ENCODE data around the gene PODXL2. TPM values are rescaled to one million over a fixed set of nuclear protein-coding genes. Genes with fewer than 3 reads are reported as not detected.

The PODXL2 gene
- total RNA-seq, 1 experiment from 2014 or later = 15.3 TPM

DNA sequence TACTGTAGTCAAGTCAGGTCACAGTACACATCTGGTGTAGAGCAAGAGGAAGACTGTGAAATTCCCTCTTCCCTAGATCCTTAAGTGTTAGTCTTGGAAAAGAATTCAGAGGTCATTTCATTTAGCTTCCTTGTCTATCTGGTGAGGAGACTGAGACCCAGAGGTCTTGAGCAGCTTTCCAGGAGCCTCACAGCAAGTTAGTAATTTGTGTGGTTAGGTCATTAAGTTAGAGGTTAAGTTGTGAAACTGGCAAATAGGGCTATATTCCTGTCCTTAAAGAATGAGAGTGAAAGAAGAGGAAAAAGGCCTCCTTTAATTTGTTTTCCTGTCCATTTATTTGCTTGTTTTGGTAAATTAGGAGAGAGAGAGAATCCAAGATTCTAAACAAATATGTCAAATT is 9.0 kb downstream of the PODXL2 start:
- H3K4me1 ChIP-seq (ENCODE audit: control insufficient read depth, insufficient read depth, low read length) = no peaks in the 10 kb centered on the region
- BruUV-seq (replicated peaks) = no TSS peak
- H3K36me3 ChIP-seq (ENCODE audit: control insufficient read depth, insufficient read depth, low read length) = no peaks in the 10 kb centered on the region
- in situ Hi-C loops (cut with HindIII; ENCODE audit: low pct_unique_long_range_greater_than_20kb, low sequenced_read_pairs) = no loop called here
- intact Hi-C loops (cut with micrococcal nuclease; ENCODE audit: unreplicated experiment) = no loop called here
- CTCF ChIA-PET = no interaction called here
- TF ChIP-seq SIN3A (IDR thresholded peaks at IDR 0.05; ENCODE audit: borderline replicate concordance, insufficient read depth, low read depth, low read length) (no peak), TCF7L2 (IDR thresholded peaks at IDR 0.05; ENCODE audit: low read depth, low read length) (no peak), POLR2AphosphoS5 (IDR thresholded peaks at IDR 0.05; ENCODE audit: low read depth, low read length) (no peak)
- TF ChIP-seq, protein P1, sequence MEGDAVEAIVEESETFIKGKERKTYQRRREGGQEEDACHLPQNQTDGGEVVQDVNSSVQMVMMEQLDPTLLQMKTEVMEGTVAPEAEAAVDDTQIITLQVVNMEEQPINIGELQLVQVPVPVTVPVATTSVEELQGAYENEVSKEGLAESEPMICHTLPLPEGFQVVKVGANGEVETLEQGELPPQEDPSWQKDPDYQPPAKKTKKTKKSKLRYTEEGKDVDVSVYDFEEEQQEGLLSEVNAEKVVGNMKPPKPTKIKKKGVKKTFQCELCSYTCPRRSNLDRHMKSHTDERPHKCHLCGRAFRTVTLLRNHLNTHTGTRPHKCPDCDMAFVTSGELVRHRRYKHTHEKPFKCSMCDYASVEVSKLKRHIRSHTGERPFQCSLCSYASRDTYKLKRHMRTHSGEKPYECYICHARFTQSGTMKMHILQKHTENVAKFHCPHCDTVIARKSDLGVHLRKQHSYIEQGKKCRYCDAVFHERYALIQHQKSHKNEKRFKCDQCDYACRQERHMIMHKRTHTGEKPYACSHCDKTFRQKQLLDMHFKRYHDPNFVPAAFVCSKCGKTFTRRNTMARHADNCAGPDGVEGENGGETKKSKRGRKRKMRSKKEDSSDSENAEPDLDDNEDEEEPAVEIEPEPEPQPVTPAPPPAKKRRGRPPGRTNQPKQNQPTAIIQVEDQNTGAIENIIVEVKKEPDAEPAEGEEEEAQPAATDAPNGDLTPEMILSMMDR (IDR thresholded peaks at IDR 0.05) = no peak
- TF ChIP-seq, protein P2, sequence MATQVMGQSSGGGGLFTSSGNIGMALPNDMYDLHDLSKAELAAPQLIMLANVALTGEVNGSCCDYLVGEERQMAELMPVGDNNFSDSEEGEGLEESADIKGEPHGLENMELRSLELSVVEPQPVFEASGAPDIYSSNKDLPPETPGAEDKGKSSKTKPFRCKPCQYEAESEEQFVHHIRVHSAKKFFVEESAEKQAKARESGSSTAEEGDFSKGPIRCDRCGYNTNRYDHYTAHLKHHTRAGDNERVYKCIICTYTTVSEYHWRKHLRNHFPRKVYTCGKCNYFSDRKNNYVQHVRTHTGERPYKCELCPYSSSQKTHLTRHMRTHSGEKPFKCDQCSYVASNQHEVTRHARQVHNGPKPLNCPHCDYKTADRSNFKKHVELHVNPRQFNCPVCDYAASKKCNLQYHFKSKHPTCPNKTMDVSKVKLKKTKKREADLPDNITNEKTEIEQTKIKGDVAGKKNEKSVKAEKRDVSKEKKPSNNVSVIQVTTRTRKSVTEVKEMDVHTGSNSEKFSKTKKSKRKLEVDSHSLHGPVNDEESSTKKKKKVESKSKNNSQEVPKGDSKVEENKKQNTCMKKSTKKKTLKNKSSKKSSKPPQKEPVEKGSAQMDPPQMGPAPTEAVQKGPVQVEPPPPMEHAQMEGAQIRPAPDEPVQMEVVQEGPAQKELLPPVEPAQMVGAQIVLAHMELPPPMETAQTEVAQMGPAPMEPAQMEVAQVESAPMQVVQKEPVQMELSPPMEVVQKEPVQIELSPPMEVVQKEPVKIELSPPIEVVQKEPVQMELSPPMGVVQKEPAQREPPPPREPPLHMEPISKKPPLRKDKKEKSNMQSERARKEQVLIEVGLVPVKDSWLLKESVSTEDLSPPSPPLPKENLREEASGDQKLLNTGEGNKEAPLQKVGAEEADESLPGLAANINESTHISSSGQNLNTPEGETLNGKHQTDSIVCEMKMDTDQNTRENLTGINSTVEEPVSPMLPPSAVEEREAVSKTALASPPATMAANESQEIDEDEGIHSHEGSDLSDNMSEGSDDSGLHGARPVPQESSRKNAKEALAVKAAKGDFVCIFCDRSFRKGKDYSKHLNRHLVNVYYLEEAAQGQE (IDR thresholded peaks at IDR 0.05; ENCODE audit: insufficient read depth in 1 of 2, low read depth in 2 of 2, low read length in 1 of 2) = no peak
- DNase-seq (ENCODE audit: low read depth, low spot score) (no peak), ATAC-seq (no peak)
- H3K27ac ChIP-seq (ENCODE audit: low read length) = no peak overlapping the region
- H3K4me3 ChIP-seq (ENCODE audit: low read depth in 2 of 2, low read length in 2 of 2) = no peak overlapping the region
- H3K27me3 ChIP-seq (ENCODE audit: control insufficient read depth, insufficient read depth, low read length) = no peaks in the 10 kb centered on the region
- POLR2A ChIA-PET = no interaction called here
- H3K9me3 ChIP-seq (ENCODE audit: control insufficient read depth, insufficient read depth, low read depth, low read length) = no peaks in the 10 kb centered on the region

DNA sequence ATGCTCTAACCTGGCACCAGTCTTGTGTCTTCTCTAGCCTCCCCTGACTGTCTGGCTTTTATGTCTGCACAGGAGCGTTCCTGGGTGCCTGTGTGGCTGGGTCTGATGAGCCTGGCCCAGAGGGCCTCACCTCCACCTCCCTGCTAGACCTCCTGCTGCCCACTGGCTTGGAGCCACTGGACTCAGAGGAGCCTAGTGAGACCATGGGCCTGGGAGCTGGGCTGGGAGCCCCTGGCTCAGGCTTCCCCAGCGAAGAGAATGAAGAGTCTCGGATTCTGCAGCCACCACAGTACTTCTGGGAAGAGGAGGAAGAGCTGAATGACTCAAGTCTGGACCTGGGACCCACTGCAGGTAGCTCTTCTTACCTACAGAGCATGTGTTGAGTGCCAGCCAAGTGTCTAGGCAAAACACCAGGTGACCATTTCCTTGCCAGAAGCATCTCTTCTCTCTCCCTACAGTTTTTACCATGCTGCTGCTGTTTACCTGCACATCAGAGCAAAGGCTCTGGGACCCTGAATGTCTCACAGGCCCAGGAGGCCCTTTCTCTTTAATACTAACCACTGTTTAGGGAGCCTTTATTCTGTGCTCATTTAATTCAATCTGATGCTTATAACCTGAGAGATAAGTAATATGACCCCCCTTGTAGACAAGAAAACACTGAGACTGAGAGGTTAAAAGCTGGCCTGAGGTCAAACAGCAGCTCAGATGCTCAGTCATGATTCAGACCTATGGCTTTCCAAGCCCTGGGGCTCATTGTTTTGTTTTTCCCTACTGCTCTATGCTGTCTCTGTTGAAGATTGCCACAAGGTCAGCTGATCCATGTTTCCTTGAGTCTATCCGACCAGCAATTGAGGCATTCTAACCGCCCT is 10.4 kb downstream of the PODXL2 start:
- in situ Hi-C loops (cut with HindIII; ENCODE audit: low pct_unique_long_range_greater_than_20kb, low sequenced_read_pairs) (no loop called here), intact Hi-C loops (cut with micrococcal nuclease; ENCODE audit: unreplicated experiment) (no loop called here)
- TF ChIP-seq, protein P2 (IDR thresholded peaks at IDR 0.05; ENCODE audit: insufficient read depth in 1 of 2, low read depth in 2 of 2, low read length in 1 of 2) = no peak
- no peak for TF ChIP-seq TCF7L2 (IDR thresholded peaks at IDR 0.05; ENCODE audit: low read depth, low read length)
- DNase-seq (ENCODE audit: low read depth, low spot score) = no peak
- ATAC-seq = peak; percentile 60
- H3K27ac ChIP-seq (ENCODE audit: low read length) = no peak overlapping the region
- no peaks in the 10 kb centered on the region for H3K36me3 ChIP-seq (ENCODE audit: control insufficient read depth, insufficient read depth, low read length)
- H3K27me3 ChIP-seq (ENCODE audit: control insufficient read depth, insufficient read depth, low read length) = no peaks in the 10 kb centered on the region
- H3K4me3 ChIP-seq (ENCODE audit: low read depth in 2 of 2, low read length in 2 of 2) = no peak overlapping the region
- H3K4me1 ChIP-seq (ENCODE audit: control insufficient read depth, insufficient read depth, low read length) = no peaks in the 10 kb centered on the region
- no TSS peak for BruUV-seq (replicated peaks)
- H3K9me3 ChIP-seq (ENCODE audit: control insufficient read depth, insufficient read depth, low read depth, low read length) = no peaks in the 10 kb centered on the region
- POLR2A ChIA-PET = no interaction called here
- CTCF ChIA-PET = no interaction called here

Measured in Panc1 (cell line).